HUES48 (cell line): ENCODE data around the gene ATF7.

Experiments
- H3K27ac ChIP-seq: one replicate; pipeline ENCODE4 v1.7.0; 2013; ENCODE audit warnings: low read depth, low read length, inconsistent platforms
- H3K27me3 ChIP-seq: 2 replicates; pipeline ENCODE4 v1.6.1; 2013; ENCODE audit warnings: mild to moderate bottlenecking, low read length; ENCODE audit not compliant: control insufficient read depth, insufficient read depth
- H3K36me3 ChIP-seq: 2 replicates; pipeline ENCODE4 v1.6.1; 2013; ENCODE audit warnings: low read length; ENCODE audit not compliant: control insufficient read depth, insufficient read depth
- H3K4me1 ChIP-seq: 2 replicates; pipeline ENCODE4 v1.6.1; 2013; ENCODE audit warnings: mild to moderate bottlenecking, low read length; ENCODE audit not compliant: control insufficient read depth, insufficient read depth
- H3K4me3 ChIP-seq: 2 replicates; pipeline ENCODE4 v1.5.1; 2013; ENCODE audit warnings: mild to moderate bottlenecking, low read depth, low read length
- H3K9ac ChIP-seq: 2 replicates; pipeline ENCODE4 v1.6.1; 2013; ENCODE audit warnings: mild to moderate bottlenecking, low read depth, low read length, moderate library complexity
- H3K9me3 ChIP-seq: 2 replicates; pipeline ENCODE4 v1.6.1; 2013; ENCODE audit warnings: low read length; ENCODE audit not compliant: control insufficient read depth, insufficient read depth

Gene ATF7

DNA sequence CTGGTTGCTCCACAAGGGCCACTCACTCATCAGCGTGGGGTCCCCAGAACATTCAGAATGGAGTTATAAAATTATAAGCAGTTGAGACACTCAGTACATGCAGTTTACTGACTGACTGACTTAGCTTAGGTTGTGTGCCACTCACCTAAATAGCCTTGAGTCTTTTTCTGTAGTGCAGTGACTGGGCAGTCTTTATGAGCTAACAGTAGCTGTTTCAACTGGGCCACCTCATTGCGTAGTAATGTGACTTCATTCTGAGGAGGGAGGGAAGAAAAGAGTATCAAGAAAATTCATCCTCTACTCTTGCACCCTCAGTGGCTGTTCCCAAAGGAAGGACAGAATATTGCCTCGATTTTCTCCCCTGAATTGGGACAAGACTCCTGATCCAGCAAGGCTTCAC, 103.1 kb downstream of the ATF7 start:
- H3K4me3 ChIP-seq: no peak overlapping the region
- H3K9me3 ChIP-seq: no peaks in the 10 kb centered on the region
- H3K4me1 ChIP-seq: no peaks in the 10 kb centered on the region
- H3K36me3 ChIP-seq: peaks cover 38% of the 10 kb centered on the region
- H3K27ac ChIP-seq: no peak overlapping the region
- no peak overlapping the region for H3K9ac ChIP-seq
- H3K27me3 ChIP-seq: no peaks in the 10 kb centered on the region

DNA sequence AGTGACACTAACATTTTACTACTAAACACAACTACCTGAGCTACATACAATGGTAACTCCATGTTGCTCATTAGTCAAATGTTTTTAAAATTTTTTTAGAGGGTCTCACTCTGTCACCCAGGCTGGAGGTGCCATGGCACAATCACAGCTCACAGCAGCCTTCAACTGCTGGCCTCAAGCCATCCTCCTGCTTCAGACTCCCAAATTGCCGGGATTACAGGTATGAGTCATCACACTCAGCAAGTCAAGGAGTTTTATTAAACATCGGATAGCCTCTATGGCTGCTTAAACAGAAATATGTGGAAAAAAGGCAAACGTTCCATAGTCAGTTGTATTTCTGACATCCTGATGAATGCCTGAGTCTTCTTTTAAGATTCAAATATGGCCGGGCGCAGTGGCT, 107.8 kb downstream of the ATF7 start:
- no peaks in the 10 kb centered on the region for H3K4me1 ChIP-seq
- no peak overlapping the region for H3K27ac ChIP-seq
- H3K9ac ChIP-seq: no peak overlapping the region
- no peak overlapping the region for H3K4me3 ChIP-seq
- H3K27me3 ChIP-seq: no peaks in the 10 kb centered on the region
- no peaks in the 10 kb centered on the region for H3K9me3 ChIP-seq
- peaks cover 61% of the 10 kb centered on the region for H3K36me3 ChIP-seq

DNA sequence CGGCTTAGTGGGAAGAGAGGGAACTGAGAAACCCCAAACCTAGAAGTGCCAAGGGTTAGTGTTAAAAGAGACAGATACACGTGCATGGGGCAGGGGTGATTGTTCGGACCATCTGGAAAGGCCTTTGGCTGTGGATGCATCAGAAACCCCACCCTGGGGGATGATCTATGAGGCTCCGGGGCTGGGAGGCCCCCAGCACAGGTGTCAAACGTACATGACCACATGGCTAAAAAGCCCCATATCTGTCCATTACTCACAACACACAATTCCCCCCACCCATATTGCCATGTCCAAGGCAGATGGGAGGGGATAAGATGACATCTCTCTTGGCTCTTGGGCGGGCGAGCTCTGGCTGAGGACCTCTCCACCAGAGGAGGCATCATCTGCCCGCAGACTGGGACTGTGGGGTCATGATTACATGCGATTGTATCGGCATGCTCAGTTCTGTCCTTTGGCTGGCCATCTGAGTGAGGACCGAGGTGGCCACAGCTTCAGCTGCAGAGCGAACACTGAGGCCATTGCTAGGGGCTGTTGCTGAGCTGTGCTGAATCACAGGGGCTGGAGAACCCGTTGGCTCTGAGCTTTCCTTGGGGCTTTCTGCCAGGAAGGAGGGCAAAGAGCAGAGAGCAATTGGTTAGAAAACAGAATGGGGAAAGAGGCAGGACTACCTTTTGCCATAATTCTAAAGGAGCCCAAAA, 109.3 kb downstream of the ATF7 start:
- Histone ChIP-seq H3K27me3 (no peaks in the 10 kb centered on the region), H3K36me3 (peaks cover 55% of the 10 kb centered on the region), H3K27ac (no peak overlapping the region)

DNA sequence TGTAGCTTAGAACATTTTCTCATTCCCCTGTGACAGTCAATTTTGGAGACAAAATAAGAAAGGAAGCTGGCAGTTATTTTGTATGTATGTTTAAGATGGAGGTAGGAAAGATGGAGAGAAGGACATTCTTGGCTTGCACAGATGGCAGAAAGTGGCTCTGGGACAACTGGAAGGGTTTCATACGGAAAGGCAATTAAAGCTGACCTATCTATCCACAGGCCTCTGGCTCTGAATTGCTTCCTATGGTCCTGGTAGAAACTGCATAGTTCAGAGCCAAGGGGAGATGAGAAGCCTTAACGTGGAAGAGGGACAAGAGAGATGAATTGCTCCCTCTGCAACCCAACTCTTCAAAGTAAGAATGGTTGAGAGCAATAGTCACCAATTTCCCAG, 110.9 kb downstream of the ATF7 start:
- Histone ChIP-seq H3K36me3 (peaks cover 49% of the 10 kb centered on the region), H3K4me3 (no peak overlapping the region), H3K27me3 (no peaks in the 10 kb centered on the region), H3K27ac (no peak overlapping the region), H3K9ac (no peak overlapping the region), H3K4me1 (no peaks in the 10 kb centered on the region), H3K9me3 (no peaks in the 10 kb centered on the region)

More for the DNA sequence above, 109.3 kb downstream of the ATF7 start:
- no peak overlapping the region for H3K9ac ChIP-seq
- no peak overlapping the region for H3K4me3 ChIP-seq
- no peaks in the 10 kb centered on the region for H3K4me1 ChIP-seq
- H3K9me3 ChIP-seq: no peaks in the 10 kb centered on the region

DNA sequence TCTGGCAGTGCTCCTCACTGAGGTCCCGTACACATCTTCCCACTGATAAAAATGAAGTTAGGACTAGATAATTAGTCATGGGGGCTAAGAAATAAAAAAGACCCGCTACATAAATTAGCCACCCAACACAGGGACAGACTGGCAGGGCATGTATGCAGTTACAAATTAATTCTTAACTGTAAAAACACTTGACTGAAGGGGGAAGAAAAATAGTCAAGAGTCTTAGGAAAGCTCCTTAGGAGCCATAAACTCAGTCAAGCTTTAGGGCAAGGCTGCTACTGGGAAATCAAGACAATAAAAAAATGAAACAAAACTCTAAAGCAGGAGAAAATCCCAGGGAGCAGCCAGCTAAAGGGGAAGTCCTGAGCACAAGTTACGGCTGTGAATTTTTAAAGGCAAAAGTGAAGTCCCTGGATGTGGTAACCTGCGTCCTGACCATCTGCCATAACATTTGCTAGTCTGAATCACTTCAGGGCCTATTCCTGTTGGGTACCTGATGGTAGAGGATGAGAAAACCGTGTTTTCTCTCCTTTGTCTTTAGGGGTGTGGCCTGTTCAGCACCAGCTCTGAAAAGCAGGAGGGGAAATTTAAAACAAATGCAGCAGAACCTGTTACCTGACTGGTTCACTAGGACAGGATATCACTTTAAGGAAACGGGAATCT, 111.4 kb downstream of the ATF7 start:
- H3K4me1 ChIP-seq: no peaks in the 10 kb centered on the region
- H3K9me3 ChIP-seq: no peaks in the 10 kb centered on the region
- peaks cover 49% of the 10 kb centered on the region for H3K36me3 ChIP-seq

DNA sequence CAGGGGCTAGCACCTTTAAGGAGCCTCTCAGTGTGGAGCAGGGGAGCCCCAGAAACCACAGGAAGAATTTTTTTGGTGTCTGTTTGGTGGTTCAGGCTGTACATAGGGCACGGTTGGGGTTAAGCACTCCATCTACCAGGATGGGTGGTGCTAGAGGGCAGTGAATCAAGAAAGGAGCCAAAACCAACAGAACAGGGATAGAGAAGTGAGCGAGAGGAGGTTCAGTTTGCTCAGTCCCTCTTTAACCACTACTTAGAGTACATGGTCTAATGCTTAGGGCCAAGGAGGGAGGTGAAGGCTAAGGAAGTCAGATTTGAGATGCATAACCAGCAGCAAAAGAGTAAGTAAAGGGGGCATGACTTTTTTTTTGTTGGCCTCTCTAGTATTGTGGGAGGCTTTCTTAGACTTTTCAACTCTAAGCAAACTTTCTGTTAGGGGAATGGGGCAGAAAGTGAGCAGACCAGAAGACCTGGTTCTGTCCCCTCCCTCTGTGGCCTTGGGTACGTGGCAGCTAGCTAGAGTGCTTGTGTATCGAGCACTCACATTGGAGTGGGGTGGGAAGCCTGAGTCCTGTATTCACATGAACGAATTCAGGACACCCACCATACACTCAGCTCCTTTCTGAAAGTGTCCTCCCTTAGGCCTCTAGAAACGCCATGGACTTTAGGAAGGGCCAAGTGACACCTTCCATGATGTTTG, 112.3 kb downstream of the ATF7 start:
- H3K36me3 ChIP-seq: peaks cover 46% of the 10 kb centered on the region
- H3K27me3 ChIP-seq: no peaks in the 10 kb centered on the region
- H3K9me3 ChIP-seq: no peaks in the 10 kb centered on the region
- H3K4me1 ChIP-seq: no peaks in the 10 kb centered on the region
- no peak overlapping the region for H3K27ac ChIP-seq
- no peak overlapping the region for H3K4me3 ChIP-seq
- H3K9ac ChIP-seq: no peak overlapping the region

More for the DNA sequence above, 111.4 kb downstream of the ATF7 start:
- no peak overlapping the region for H3K9ac ChIP-seq
- no peak overlapping the region for H3K4me3 ChIP-seq
- no peak overlapping the region for H3K27ac ChIP-seq
- no peaks in the 10 kb centered on the region for H3K27me3 ChIP-seq

DNA sequence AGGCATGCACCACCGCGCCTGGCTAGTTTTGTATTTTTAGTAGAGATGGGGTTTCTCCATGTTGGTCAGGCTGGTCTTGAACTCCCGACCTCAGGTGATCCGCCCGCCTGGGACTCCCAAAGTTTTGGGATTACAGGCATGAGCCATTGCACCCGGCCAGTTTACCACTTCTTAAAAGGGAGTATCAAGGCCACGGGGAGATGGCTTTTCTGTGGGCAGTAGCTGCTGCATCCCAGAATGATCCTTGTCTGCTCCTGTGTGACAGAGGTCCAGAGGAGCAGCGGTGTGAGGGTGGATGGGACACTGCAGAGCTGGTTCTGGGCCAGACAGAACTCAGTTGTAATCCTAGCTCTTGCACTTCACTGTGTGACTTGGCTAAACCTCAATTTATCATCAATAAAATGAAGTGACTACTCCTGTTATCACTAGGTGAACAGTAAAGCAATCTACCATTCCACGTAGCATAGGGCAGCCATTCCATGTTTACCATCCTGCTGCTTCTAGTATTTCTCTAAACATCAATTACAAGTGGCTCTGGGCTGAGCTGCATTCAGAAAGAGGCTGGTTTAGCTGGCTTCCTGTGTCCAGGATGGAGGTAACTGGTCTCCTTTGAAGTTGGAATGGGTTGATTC, 115.9 kb downstream of the ATF7 start:
- H3K4me1 ChIP-seq: no peaks in the 10 kb centered on the region
- H3K27ac ChIP-seq: no peak overlapping the region
- H3K9me3 ChIP-seq: no peaks in the 10 kb centered on the region
- peaks cover 40% of the 10 kb centered on the region for H3K36me3 ChIP-seq
- no peaks in the 10 kb centered on the region for H3K27me3 ChIP-seq
- no peak overlapping the region for H3K4me3 ChIP-seq
- no peak overlapping the region for H3K9ac ChIP-seq

DNA sequence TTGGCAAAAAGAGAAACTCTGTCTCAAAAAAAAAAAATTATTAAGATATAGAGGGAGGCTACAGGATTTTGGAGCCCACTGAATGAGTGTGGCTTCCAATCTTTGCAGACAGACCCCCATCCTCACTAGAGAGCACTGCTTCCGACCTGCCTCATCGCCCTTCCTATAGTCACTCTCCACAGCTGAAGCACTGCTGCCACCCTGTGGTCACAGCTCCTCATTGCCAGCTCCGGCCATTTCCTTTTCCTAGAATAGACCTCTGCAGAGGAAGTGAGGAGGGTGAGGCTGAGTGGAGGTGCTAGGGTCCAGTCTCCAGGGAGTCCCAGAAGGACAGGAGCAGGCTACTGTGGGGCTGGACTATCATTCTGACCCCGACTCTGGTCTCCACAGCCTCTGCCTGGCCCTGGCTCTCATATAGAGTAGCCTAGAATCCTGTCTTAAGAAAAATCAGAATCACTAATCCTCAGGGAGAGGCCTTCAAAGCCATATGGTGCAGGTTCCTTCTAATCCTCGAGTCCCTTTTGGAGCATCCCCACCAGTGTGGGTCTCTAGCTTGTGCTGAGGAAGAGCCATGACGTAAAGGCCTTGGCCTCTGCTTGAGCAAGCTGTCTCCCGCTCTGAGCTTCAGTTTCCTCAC, 117.5 kb downstream of the ATF7 start:
- H3K36me3 ChIP-seq: peaks cover 43% of the 10 kb centered on the region
- H3K4me1 ChIP-seq: no peaks in the 10 kb centered on the region
- H3K27ac ChIP-seq: no peak overlapping the region
- no peak overlapping the region for H3K4me3 ChIP-seq
- no peak overlapping the region for H3K9ac ChIP-seq
- H3K27me3 ChIP-seq: no peaks in the 10 kb centered on the region
- H3K9me3 ChIP-seq: no peaks in the 10 kb centered on the region

DNA sequence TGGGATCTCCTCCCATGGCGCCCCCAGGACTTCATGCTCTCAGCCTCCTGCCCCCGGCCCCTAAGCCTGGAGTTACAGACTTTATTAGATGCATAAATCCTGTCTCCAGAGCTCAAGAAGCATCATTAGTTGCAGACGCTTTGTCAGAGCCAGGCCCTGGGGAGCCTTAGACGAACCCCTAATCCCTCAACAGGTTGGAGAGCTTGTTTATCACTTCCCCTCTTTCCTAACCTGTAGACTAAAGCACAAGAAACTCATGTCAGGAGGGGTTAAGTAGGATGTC, 118.6 kb downstream of the ATF7 start:
- H3K27ac ChIP-seq: no peak overlapping the region
- no peak overlapping the region for H3K9ac ChIP-seq
- no peaks in the 10 kb centered on the region for H3K9me3 ChIP-seq
- no peaks in the 10 kb centered on the region for H3K4me1 ChIP-seq
- H3K27me3 ChIP-seq: no peaks in the 10 kb centered on the region
- H3K4me3 ChIP-seq: no peak overlapping the region
- H3K36me3 ChIP-seq: peaks cover 44% of the 10 kb centered on the region

DNA sequence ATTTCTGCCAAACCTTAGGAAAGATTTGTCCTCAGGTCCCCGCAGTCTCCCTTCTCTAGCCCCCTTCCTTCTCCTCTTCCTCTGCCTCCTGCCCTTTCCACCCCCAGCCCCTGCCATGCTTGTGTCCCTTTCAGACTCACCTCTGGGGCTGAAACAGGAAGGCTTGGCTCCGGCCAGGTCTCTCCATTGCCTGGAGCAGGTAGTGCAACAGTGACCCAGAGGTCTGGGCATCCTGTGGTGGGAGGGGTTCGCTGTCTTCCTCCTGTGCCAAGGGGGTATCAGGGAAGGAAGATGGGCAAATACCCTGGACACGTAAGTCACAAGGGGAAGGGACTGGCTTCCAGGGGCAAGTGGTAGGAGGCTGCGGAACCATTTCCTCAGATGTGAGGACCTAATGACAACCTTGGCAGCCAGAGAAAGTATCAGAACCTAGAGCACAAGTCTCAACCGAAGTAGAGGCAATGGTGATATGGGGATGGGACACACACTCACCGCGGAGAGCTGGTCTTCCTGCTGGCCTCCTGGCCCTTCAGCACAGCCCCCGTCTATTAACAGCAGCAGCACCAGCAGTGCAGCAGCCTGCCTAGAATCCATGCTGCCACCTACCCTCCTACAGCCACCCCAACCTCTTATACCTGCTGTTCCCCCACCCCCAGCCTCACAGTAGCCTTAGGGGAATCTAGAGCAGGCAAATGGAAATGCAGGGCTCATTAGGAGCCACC, 119.1 kb downstream of the ATF7 start, which contains the start of gene NPFF:
Gene NPFF, minus strand, starts transcription at position 604 of the 722 bp plus-strand sequence. Its CDS starts 10 bp downstream, at position 594.
- H3K4me3 ChIP-seq: no peak within 1 kb of the TSS
- peaks cover 2% of the 10 kb centered on the region for H3K4me1 ChIP-seq
- H3K27me3 ChIP-seq: no peaks in the 10 kb centered on the region
- no peaks in the 10 kb centered on the region for H3K9me3 ChIP-seq
- peaks cover 40% of the 10 kb centered on the region for H3K36me3 ChIP-seq
- no peak within 1 kb of the TSS for H3K27ac ChIP-seq
- H3K9ac ChIP-seq: no peak within 1 kb of the TSS
